ENCODE results near the gene GINS1. TPM values are rescaled to one million over a fixed set of nuclear protein-coding genes. Genes with fewer than 3 reads are reported as not detected.

GINS1 gene
- total and polyA plus RNA-seq, 2 donors (not counting 1 experiment from before 2014, with no cell fraction given): 0.61 to 2.0 TPM

- Histone ChIP-seq H3K4me2 (replicated peaks; ENCODE audit: low read depth, low read length, poor library complexity, severe bottlenecking) (no peak overlapping the region), H3K4me3 (ENCODE audit: control extremely low read depth in 1 of 5, extremely low read depth in 1 of 5, insufficient read depth in 1 of 5, low read depth in 2 of 5, low read length in 4 of 5) (no peak overlapping the region), H3K79me2 (ENCODE audit: control insufficient read depth, insufficient read depth, low read length) (no peaks in the 10 kb centered on the region), H3K9ac (ENCODE audit: low read length) (no peak overlapping the region), H3K27ac (ENCODE audit: low read length in 2 of 2) (no peak overlapping the region), H3K4me1 (ENCODE audit: control insufficient read depth in 2 of 2, insufficient read depth in 2 of 2, low read length in 2 of 2) (no peaks in the 10 kb centered on the region), H3K9me3 (ENCODE audit: control extremely low read depth in 1 of 3, control insufficient read depth in 2 of 3, insufficient read depth in 1 of 3, low read length in 2 of 3) (no peaks in the 10 kb centered on the region), H3K27me3 (replicated peaks in 1 of 4; ENCODE audit: control extremely low read depth in 1 of 4, control insufficient read depth in 3 of 4, insufficient read depth in 4 of 4, low read length in 3 of 4) (no peaks in the 10 kb centered on the region), H4K20me1 (ENCODE audit: control insufficient read depth, insufficient read depth, low read length, poor library complexity, severe bottlenecking) (no peaks in the 10 kb centered on the region), H3K36me3 (replicated peaks in 1 of 2; ENCODE audit: control extremely low read depth in 1 of 2, control insufficient read depth in 1 of 2, extremely low read depth in 1 of 2, insufficient read depth in 2 of 2, low read length in 1 of 2) (no peaks in the 10 kb centered on the region), H2AFZ (ENCODE audit: insufficient read depth, low read depth, low read length, poor library complexity, severe bottlenecking) (no peak overlapping the region)
- ChIA-PET CTCF (no interaction called here), POLR2A (no interaction called here)
- H3K4me1 Mint-ChIP-seq: no peaks in the 10 kb centered on the region
- WGBS (ENCODE audit: insufficient coverage): 94% methylated on average over 27 of the region's 28 CpGs
- no peaks in the 10 kb centered on the region for H3K9me3 Mint-ChIP-seq (ENCODE audit: insufficient read depth)
- DNase-seq: no peak
- no peak overlapping the region for H3K4me3 Mint-ChIP-seq
- no peak for ATAC-seq (ENCODE audit: low read depth)
- H3K27ac Mint-ChIP-seq: no peak overlapping the region
- TF ChIP-seq CTCF (IDR thresholded peaks at IDR 0.05): no peak
- TF ChIP-seq EZH2 (IDR thresholded peaks at IDR 0.05; ENCODE audit: borderline replicate concordance, insufficient read depth, low read depth, low read length, poor library complexity, severe bottlenecking): no peak
- H3K27me3 Mint-ChIP-seq: no peaks in the 10 kb centered on the region
- intact Hi-C loops (cut with micrococcal nuclease): no loop called here
Measured at GRCh38 chr20:25477014-25477882, 69.8 kb downstream of the GINS1 start.

- H3K27me3 ChIP-seq (replicated peaks in 1 of 4; ENCODE audit: control extremely low read depth in 1 of 4, control insufficient read depth in 3 of 4, insufficient read depth in 4 of 4, low read length in 3 of 4): no peaks in the 10 kb centered on the region
- ChIA-PET POLR2A (no interaction called here), CTCF (no interaction called here)
- intact Hi-C loops (cut with micrococcal nuclease): no loop called here
- H3K4me3 Mint-ChIP-seq: no peak overlapping the region
- H3K36me3 ChIP-seq (replicated peaks in 1 of 2; ENCODE audit: control extremely low read depth in 1 of 2, control insufficient read depth in 1 of 2, extremely low read depth in 1 of 2, insufficient read depth in 2 of 2, low read length in 1 of 2): no peaks in the 10 kb centered on the region
- H3K27me3 Mint-ChIP-seq: no peaks in the 10 kb centered on the region
- H3K4me2 ChIP-seq (replicated peaks; ENCODE audit: low read depth, low read length, poor library complexity, severe bottlenecking): no peak overlapping the region
- ATAC-seq (ENCODE audit: low read depth) (no peak), DNase-seq (no peak)
- no peak overlapping the region for H2AFZ ChIP-seq (ENCODE audit: insufficient read depth, low read depth, low read length, poor library complexity, severe bottlenecking)
- no peaks in the 10 kb centered on the region for H3K4me1 ChIP-seq (ENCODE audit: control insufficient read depth in 2 of 2, insufficient read depth in 2 of 2, low read length in 2 of 2)
- no peak overlapping the region for H3K4me3 ChIP-seq (ENCODE audit: control extremely low read depth in 1 of 5, extremely low read depth in 1 of 5, insufficient read depth in 1 of 5, low read depth in 2 of 5, low read length in 4 of 5)
- no peaks in the 10 kb centered on the region for H3K9me3 ChIP-seq (ENCODE audit: control extremely low read depth in 1 of 3, control insufficient read depth in 2 of 3, insufficient read depth in 1 of 3, low read length in 2 of 3)
- no peaks in the 10 kb centered on the region for H4K20me1 ChIP-seq (ENCODE audit: control insufficient read depth, insufficient read depth, low read length, poor library complexity, severe bottlenecking)
- H3K9me3 Mint-ChIP-seq (ENCODE audit: insufficient read depth): no peaks in the 10 kb centered on the region
- H3K4me1 Mint-ChIP-seq: no peaks in the 10 kb centered on the region
- no peaks in the 10 kb centered on the region for H3K79me2 ChIP-seq (ENCODE audit: control insufficient read depth, insufficient read depth, low read length)
- WGBS (ENCODE audit: insufficient coverage): 93% methylated on average over 24 of the region's 24 CpGs
- TF ChIP-seq CTCF (IDR thresholded peaks at IDR 0.05): no peak
- no peak for TF ChIP-seq EZH2 (IDR thresholded peaks at IDR 0.05; ENCODE audit: borderline replicate concordance, insufficient read depth, low read depth, low read length, poor library complexity, severe bottlenecking)
- no peak overlapping the region for H3K27ac ChIP-seq (ENCODE audit: low read length in 2 of 2)
- H3K9ac ChIP-seq (ENCODE audit: low read length): no peak overlapping the region
- no peak overlapping the region for H3K27ac Mint-ChIP-seq
Measured at GRCh38 chr20:25478889-25479568, 71.6 kb downstream of the GINS1 start.

Measured in B cell (primary cell).